Adrenal gland (tissue), 12 donors: ENCODE data around the gene FRMD8. TPM values are rescaled to one million over a fixed set of nuclear protein-coding genes. Genes with fewer than 3 reads are reported as not detected.

Experiments
- DNase-seq, 7 donors: peaks; one replicate each; pipeline ENCODE4 v3.0.0-alpha.2; 2019 to 2020
- H3K27ac ChIP-seq, 5 donors: fragments of 200-600 bp; sonication (generic) in 4 of 5; 1 replicate in 3 of 5; 2 replicates in 2 of 5; pipeline versions ENCODE4 v1.5.1 to v1.8.0; 2016 to 2020; ENCODE audit warnings: mild to moderate bottlenecking in 1 of 5
- H3K27me3 ChIP-seq: fragments of 200-600 bp; 2 replicates; pipeline ENCODE4 v1.8.0; 2021
- H3K36me3 ChIP-seq, 2 donors: fragments of 200-600 bp; replicated peaks in 1 of 2; 1 replicate in 1 of 2; 2 replicates in 1 of 2; pipeline versions ENCODE4 v1.5.1 to v1.8.0; 2018 to 2022
- H3K4me1 ChIP-seq, 2 donors: fragments of 200-600 bp; replicated peaks in 1 of 2; 1 replicate in 1 of 2; 2 replicates in 1 of 2; pipeline versions ENCODE4 v1.5.1 to v1.8.0; 2018 to 2021
- H3K4me3 ChIP-seq, 4 donors: fragments of 200-600 bp; sonication (generic) in 3 of 4; one replicate each; pipeline ENCODE4 v1.5.1; 2016 to 2018
- H3K9me3 ChIP-seq, 3 donors: fragments of 200-600 bp; sonication (generic) in 1 of 3; replicated peaks in 1 of 3; 1 replicate in 2 of 3; 2 replicates in 1 of 3; pipeline versions ENCODE4 v1.5.1 to v1.8.0; 2016 to 2021
- POLR2A ChIP-seq, 2 donors: fragments of 450-650 bp; IDR thresholded peaks; one replicate each; pipeline ENCODE4 v1.6.1; 2017; ENCODE audit warnings: antibody characterized with exemption in 2 of 2, mild to moderate bottlenecking in 2 of 2, moderate library complexity in 1 of 2
- WGBS, 4 donors: extraction: QIAGEN DNeasy Blood & Tissue Kit in 2 of 4; methylation state at CpG; one replicate each; pipeline versions ENCODE4 v1.1.5 to v1.1.7; 2013 to 2017; 5-methylcytosine and 5-hydroxymethylcytosine counted together
- intact Hi-C, 2 donors: fragments of 100-400 bp; cut with DNase I; formaldehyde crosslinking; loops; one replicate each; pipeline versions ENCODE4 v1.14.1 to v1.15.0; 2022 to 2023
- polyA plus RNA-seq, 3 donors: library from polyadenylated mRNA; stranded (reverse); fragments of 200-250 nt in 2 of 3; fragments of 350-450 nt in 1 of 3; fragmentation: Illumina TruSeq in 1 of 3; extraction: RNeasy Lipid Tissue Mini Kit (QIAGEN cat#74804) in 1 of 3; gene quantifications; one replicate each; pipeline ENCODE4 v1.2.3, GENCODE V29; 2013 to 2014
- total RNA-seq, 9 donors: library from RNA; depleted of rRNA in 4 of 9; stranded (reverse); fragments of >200 nt in 4 of 9; fragments of 120-200 nt in 1 of 9; fragmentation: NEBNext Ultra II Directional in 1 of 9; extraction: Animal tissue kit (Norgen Biotek cat#: 25700) in 1 of 9; gene quantifications; one replicate each; pipeline versions ENCODE4 v1.1.0 to v1.2.4, GENCODE V29; 2013 to 2023
- TF ChIP-seq, protein P1 (sequence below), 6 experiments: fragments of 450-650 bp in 4 of 6; fragments of 200-600 bp in 2 of 6; sonication (generic) in 1 of 6; IDR thresholded peaks; 1 replicate in 5 of 6; 2 replicates in 1 of 6; pipeline versions ENCODE4 v1.5.1 to v1.8.0; 2016 to 2021; ENCODE audit warnings: antibody characterized with exemption in 6 of 6, mild to moderate bottlenecking in 2 of 6, moderate library complexity in 1 of 6
- donor health status: healthy with polysubstance abuse.
- donor health status: Bipolar disorder and iron deficiency.
- donor health status: DM: yes; HTN: yes; CAD: no.
- donor health status: DM: no; HTN: no; CAD: no.
- donor health status: DM: no; HTN: no; CAD: no.
- donor health status: DM: yes; HTN: yes; CAD: no.

Gene FRMD8
- total and polyA plus RNA-seq, 12 donors: 5.3 to 52.1 (median 33.9) TPM

GRCh38 chr11:65432100-65432650, 45.7 kb downstream of the FRMD8 start:
- Histone ChIP-seq H3K27ac (peak overlapping the region in 3 of 5 donors; percentile 30 to 100 (median 91)), H3K4me3 (peak overlapping the region in 1 of 4 donors; percentile 82), H3K36me3 (peaks cover 0 to 35% of the 10 kb centered on the region in 2 donors), H3K27me3 (no peaks in the 10 kb centered on the region), H3K9me3 (no peaks in the 10 kb centered on the region), H3K4me1 (peaks cover 35 to 98% of the 10 kb centered on the region in 2 donors)
- WGBS, 4 donors: 59 to 69% (median 62%) methylated on average over 2 of the region's 2 CpGs
- intact Hi-C loops: no loop called here
- no peak for DNase-seq
- TF ChIP-seq, protein P1, sequence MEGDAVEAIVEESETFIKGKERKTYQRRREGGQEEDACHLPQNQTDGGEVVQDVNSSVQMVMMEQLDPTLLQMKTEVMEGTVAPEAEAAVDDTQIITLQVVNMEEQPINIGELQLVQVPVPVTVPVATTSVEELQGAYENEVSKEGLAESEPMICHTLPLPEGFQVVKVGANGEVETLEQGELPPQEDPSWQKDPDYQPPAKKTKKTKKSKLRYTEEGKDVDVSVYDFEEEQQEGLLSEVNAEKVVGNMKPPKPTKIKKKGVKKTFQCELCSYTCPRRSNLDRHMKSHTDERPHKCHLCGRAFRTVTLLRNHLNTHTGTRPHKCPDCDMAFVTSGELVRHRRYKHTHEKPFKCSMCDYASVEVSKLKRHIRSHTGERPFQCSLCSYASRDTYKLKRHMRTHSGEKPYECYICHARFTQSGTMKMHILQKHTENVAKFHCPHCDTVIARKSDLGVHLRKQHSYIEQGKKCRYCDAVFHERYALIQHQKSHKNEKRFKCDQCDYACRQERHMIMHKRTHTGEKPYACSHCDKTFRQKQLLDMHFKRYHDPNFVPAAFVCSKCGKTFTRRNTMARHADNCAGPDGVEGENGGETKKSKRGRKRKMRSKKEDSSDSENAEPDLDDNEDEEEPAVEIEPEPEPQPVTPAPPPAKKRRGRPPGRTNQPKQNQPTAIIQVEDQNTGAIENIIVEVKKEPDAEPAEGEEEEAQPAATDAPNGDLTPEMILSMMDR (IDR thresholded peaks at IDR 0.05): no peak
- TF ChIP-seq POLR2A (IDR thresholded peaks at IDR 0.05): peak; percentile 10 to 12

GRCh38 chr11:65432686-65433582, 46.5 kb downstream of the FRMD8 start:
- H3K4me1 ChIP-seq: peaks cover 40 to 98% of the 10 kb centered on the region in 2 donors
- TF ChIP-seq POLR2A (IDR thresholded peaks at IDR 0.05): peak; percentile 34 to 37
- TF ChIP-seq, protein P1 (IDR thresholded peaks at IDR 0.05): peak in 3 of 6 experiments; percentile 23 to 30 (median 26)
- H3K36me3 ChIP-seq: peaks cover 0 to 42% of the 10 kb centered on the region in 2 donors
- peak overlapping the region in 3 of 5 donors; percentile 49 to 100 (median 91) for H3K27ac ChIP-seq
- no peaks in the 10 kb centered on the region for H3K9me3 ChIP-seq
- intact Hi-C loops: no loop called here
- 87 to 98% (median 91%) methylated on average over 1 of the region's 1 CpG for WGBS, 4 donors
- peak overlapping the region in 1 of 4 donors; percentile 11 for H3K4me3 ChIP-seq
- DNase-seq: peak in 1 of 7 donors; percentile 23
- no peaks in the 10 kb centered on the region for H3K27me3 ChIP-seq

GRCh38 chr11:65433657-65434056, 47.2 kb downstream of the FRMD8 start:
- H3K27me3 ChIP-seq: no peaks in the 10 kb centered on the region
- H3K27ac ChIP-seq: peak overlapping the region in 4 of 5 donors; percentile 13 to 100 (median 82)
- H3K4me3 ChIP-seq: peak overlapping the region in 1 of 4 donors; percentile 28
- intact Hi-C loops: no loop called here
- TF ChIP-seq, protein P1 (IDR thresholded peaks at IDR 0.05): no peak
- no peak for TF ChIP-seq POLR2A (IDR thresholded peaks at IDR 0.05)
- 89 to 95% (median 91%) methylated on average over 2 of the region's 2 CpGs for WGBS, 4 donors
- peaks cover 0 to 48% of the 10 kb centered on the region in 2 donors for H3K36me3 ChIP-seq
- peak in 6 of 7 donors; percentile 6 to 46 (median 24) for DNase-seq
- peaks cover 42 to 98% of the 10 kb centered on the region in 2 donors for H3K4me1 ChIP-seq
- H3K9me3 ChIP-seq: no peaks in the 10 kb centered on the region

- DNase-seq: peak in 5 of 7 donors; percentile 15 to 54 (median 28)
- Histone ChIP-seq H3K27ac (peak overlapping the region in 4 of 5 donors; percentile 13 to 100 (median 74)), H3K4me1 (peaks cover 46 to 98% of the 10 kb centered on the region in 2 donors), H3K4me3 (peak overlapping the region in 1 of 4 donors; percentile 28), H3K9me3 (no peaks in the 10 kb centered on the region), H3K27me3 (no peaks in the 10 kb centered on the region), H3K36me3 (peaks cover 0 to 53% of the 10 kb centered on the region in 2 donors)
- intact Hi-C loops: no loop called here
- TF ChIP-seq, protein P1 (IDR thresholded peaks at IDR 0.05): no peak
- peak in 1 of 2 donors; percentile 46 for TF ChIP-seq POLR2A (IDR thresholded peaks at IDR 0.05)
- 47 to 56% (median 48%) methylated on average over 6 of the region's 6 CpGs for WGBS, 4 donors
Measured at GRCh38 chr11:65434057-65434666, 47.7 kb downstream of the FRMD8 start.
